Activated T-cell treated with anti-CD3 and anti-CD28 coated beads, Interleukin-2, amount 50 U/mL, for 72 hours (primary cell): ENCODE measurements around the gene SYTL2. TPM values are rescaled to one million over a fixed set of nuclear protein-coding genes. Genes with fewer than 3 reads are reported as not detected.

Source experiments
- ATAC-seq, 2 donors: fragments of 150-1000 bp; cut with Tn5 transposase; replicated peaks in 1 of 2; 2 replicates each; pipeline ENCODE4 v1.10.0; 2021; ENCODE audit warnings: moderate library complexity in 2 of 2, mild to moderate bottlenecking in 1 of 2
- DNase-seq, 2 donors: peaks; one replicate each; pipeline ENCODE4 v3.0.0; 2021 to 2022; ENCODE audit warnings: mixed read lengths in 1 of 2
- H3K27ac Mint-ChIP-seq: one replicate; pipeline ENCODE4 v1.8.0; 2022; ENCODE audit warnings: mild to moderate bottlenecking, moderate library complexity, mixed read lengths
- H3K27me3 Mint-ChIP-seq: one replicate; pipeline ENCODE4 v1.8.0; 2022; ENCODE audit warnings: low read depth, mixed read lengths
- H3K36me3 Mint-ChIP-seq, 2 donors: one replicate each; pipeline ENCODE4 v1.8.0; 2022; ENCODE audit warnings: mixed read lengths in 2 of 2, mild to moderate bottlenecking in 1 of 2; ENCODE audit not compliant: insufficient read depth in 2 of 2
- H3K4me1 Mint-ChIP-seq: one replicate; pipeline ENCODE4 v1.8.0; 2022; ENCODE audit warnings: low read depth, mixed read lengths
- H3K4me3 Mint-ChIP-seq, 2 donors: one replicate each; pipeline ENCODE4 v1.8.0; 2022; ENCODE audit warnings: mild to moderate bottlenecking in 2 of 2, mixed read lengths in 2 of 2, moderate library complexity in 2 of 2
- H3K9me3 Mint-ChIP-seq, 2 donors: one replicate each; pipeline ENCODE4 v1.8.0; 2022; ENCODE audit warnings: mixed read lengths in 2 of 2
- total RNA-seq, 2 donors: library from RNA; stranded (reverse); gene quantifications; one replicate each; pipeline ENCODE4 v1.2.3, GENCODE V29; 2022

The SYTL2 gene
- total RNA-seq, 2 donors from 2014 or later = 34.4 to 40.1 TPM

DNA sequence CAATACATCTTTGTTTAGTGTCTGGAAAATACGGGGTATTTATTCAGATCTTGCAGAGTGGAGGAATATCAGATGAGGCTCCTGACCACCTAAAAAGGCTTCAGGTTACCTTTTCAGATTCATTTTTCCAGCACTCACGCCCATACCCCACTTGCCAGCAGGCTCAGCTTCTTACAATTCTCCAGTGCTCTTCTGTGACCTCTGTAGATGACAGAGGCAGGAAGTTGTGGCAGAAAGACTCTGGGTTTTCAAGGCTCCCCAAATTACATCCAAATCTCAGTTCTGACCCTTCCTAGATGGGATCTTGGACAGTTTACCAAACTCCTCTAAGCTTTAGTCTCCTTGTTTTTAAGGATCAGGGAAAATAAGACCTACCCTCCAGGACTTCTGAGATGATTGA, 61.1 kb downstream of the SYTL2 start:
- Mint-ChIP-seq H3K4me1 (peaks cover 89% of the 10 kb centered on the region), H3K4me3 (peak overlapping the region; percentile 40 to 91), H3K27me3 (no peaks in the 10 kb centered on the region), H3K9me3 (no peaks in the 10 kb centered on the region), H3K36me3 (peaks cover 6 to 8% of the 10 kb centered on the region in 2 donors), H3K27ac (peak overlapping the region; percentile 52)
- ATAC-seq = no peak
- DNase-seq = peak in 1 of 2 donors; percentile 21

DNA sequence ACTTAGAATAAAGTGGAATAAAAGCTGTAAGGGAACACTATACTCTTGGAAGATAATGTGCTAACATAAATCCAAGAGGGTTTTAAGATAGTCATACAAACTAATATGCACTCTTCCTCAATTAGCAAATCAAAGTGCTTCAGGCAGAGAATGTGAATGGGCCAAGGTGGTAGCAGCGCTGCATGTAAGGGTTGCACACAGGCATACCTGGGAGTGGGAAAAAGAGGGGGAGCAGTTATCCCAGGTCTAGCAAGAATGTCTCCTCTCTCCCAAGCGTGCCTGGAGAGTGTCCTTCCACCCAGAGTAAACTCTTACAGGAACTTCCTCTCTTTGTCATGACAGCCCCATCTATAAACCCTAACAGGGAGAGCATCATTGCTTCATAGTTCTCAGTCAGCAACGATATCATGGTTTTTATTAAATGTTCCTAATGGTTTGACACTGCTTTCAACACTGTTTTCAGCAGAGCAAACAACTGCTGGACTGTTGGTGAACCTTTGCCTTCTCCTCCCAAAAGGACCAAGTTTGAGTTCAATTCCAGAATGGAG, 61.6 kb downstream of the SYTL2 start:
- Mint-ChIP-seq H3K4me1 (peaks cover 83% of the 10 kb centered on the region), H3K9me3 (no peaks in the 10 kb centered on the region), H3K36me3 (peaks cover 6 to 8% of the 10 kb centered on the region in 2 donors), H3K27me3 (no peaks in the 10 kb centered on the region), H3K4me3 (peak overlapping the region; percentile 40 to 91), H3K27ac (peak overlapping the region; percentile 32)
- DNase-seq (no peak), ATAC-seq (no peak)

DNA sequence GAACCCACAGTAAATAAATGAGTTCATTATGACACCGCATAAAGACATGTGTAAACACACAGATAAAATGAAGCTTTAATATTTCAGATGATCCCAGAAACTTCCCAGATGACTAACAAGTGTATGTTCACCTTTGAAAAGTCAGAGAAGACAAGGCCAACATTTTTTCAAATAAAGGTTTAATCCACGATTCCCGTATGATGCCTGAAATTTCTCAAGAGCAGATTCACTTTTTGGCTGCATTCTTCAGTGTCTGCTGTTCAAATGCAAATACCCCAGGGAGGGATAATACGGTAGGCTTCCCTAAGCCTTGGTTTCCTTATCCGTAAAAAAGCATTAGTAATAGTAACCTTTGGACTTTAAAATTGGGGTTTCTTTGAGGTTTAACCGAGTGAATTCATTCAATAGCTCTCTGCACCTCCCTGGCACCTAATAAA, 62.5 kb downstream of the SYTL2 start:
- Mint-ChIP-seq H3K9me3 (no peaks in the 10 kb centered on the region), H3K4me3 (peak overlapping the region in 1 of 2 donors; percentile 91), H3K27me3 (no peaks in the 10 kb centered on the region), H3K4me1 (peaks cover 80% of the 10 kb centered on the region), H3K27ac (no peak overlapping the region), H3K36me3 (peaks cover 5 to 8% of the 10 kb centered on the region in 2 donors)
- no peak for ATAC-seq
- no peak for DNase-seq

DNA sequence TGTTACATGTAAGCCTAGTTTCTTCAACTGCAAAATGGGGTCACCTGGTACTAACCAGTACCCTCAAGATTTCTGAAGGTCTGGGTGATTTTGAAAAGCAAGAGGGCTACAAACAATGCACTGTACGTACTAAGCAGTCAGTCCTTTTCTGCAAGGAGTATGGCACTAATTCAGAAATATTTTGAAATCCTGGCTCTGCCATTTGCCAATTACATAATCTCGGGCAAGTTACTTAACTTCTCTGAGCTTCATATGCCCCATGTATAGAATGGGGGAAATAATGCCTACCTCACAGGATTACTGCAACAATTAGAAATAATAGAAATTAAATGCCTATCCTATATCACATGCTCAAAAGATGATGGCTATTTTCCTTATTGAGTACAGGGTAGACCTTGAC, 64.3 kb downstream of the SYTL2 start:
- no peak for DNase-seq
- peaks cover 3 to 4% of the 10 kb centered on the region in 2 donors for H3K36me3 Mint-ChIP-seq
- no peaks in the 10 kb centered on the region for H3K27me3 Mint-ChIP-seq
- ATAC-seq = no peak
- no peaks in the 10 kb centered on the region for H3K9me3 Mint-ChIP-seq
- H3K27ac Mint-ChIP-seq = no peak overlapping the region
- peaks cover 71% of the 10 kb centered on the region for H3K4me1 Mint-ChIP-seq
- no peak overlapping the region for H3K4me3 Mint-ChIP-seq

DNA sequence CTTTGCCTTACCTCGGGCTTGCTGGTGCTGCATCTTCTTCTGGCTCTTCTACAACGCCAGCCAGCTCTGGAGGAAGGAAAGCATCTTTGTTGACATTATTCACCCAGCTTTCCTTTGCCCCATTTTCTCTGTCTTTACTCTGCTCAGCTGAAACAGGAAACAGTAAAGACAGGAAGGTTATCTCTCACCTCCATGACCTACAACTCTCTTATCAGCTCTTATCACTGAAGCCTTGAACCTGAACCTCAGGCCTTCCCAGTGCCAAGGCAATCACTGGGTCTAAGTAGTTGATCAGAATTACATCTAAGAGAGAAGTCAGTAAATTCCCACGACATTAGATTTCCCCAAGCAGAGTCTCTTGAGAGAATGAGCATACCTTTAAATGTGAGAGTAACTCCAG, 65.3 kb downstream of the SYTL2 start:
- Mint-ChIP-seq H3K36me3 (peaks cover 3 to 4% of the 10 kb centered on the region in 2 donors), H3K4me3 (no peak overlapping the region)

DNA sequence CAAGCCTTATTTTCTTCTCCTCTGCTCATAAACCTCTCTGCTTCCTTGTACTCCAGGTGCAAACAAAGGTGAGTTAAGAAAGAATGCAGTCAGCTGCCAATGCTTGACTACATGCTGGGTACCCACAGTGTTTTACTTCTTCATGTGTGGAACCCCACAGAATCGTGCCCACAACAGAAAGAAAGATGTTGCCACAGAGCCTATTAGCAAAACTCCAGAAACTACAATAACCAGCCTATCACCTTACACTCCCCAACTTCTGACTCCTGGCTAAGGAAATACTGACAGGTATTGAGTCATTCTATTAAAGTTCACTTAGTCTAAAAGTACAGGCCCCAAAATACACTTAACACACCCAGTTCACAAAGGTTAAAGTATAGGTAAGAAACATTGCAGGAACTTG, 68.1 kb downstream of the SYTL2 start:
- H3K36me3 Mint-ChIP-seq = peaks cover 3 to 5% of the 10 kb centered on the region in 2 donors
- peak overlapping the region in 1 of 2 donors; percentile 2 for H3K4me3 Mint-ChIP-seq
- H3K27ac Mint-ChIP-seq = peak overlapping the region; percentile 71
- H3K9me3 Mint-ChIP-seq = no peaks in the 10 kb centered on the region
- H3K27me3 Mint-ChIP-seq = no peaks in the 10 kb centered on the region
- peaks cover 53% of the 10 kb centered on the region for H3K4me1 Mint-ChIP-seq
- DNase-seq (no peak), ATAC-seq (peak; percentile 57 to 63)

More for the DNA sequence above, 65.3 kb downstream of the SYTL2 start:
- ATAC-seq = no peak
- Mint-ChIP-seq H3K9me3 (no peaks in the 10 kb centered on the region), H3K27ac (peak overlapping the region; percentile 47), H3K4me1 (peaks cover 66% of the 10 kb centered on the region), H3K27me3 (no peaks in the 10 kb centered on the region)
- no peak for DNase-seq

DNA sequence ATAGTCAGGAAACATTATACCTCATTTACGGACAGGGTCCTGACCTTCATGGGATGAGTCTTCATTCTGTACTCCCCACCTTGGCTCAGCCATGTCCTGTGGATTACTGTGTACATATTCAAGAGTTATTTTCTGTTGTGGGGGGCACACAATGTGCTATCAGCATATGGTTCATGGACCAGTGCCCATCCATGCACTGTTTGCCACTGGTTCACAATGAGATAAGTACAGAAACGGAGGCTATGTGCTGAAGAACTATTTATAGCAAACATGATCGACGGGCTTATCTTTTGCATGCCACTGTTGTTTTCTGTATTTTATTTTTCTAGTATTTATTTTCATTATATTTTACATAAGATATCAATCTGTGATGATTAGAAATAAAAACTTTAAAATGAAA, 68.6 kb downstream of the SYTL2 start:
- H3K4me3 Mint-ChIP-seq = no peak overlapping the region
- DNase-seq = no peak
- peaks cover 53% of the 10 kb centered on the region for H3K4me1 Mint-ChIP-seq

DNA sequence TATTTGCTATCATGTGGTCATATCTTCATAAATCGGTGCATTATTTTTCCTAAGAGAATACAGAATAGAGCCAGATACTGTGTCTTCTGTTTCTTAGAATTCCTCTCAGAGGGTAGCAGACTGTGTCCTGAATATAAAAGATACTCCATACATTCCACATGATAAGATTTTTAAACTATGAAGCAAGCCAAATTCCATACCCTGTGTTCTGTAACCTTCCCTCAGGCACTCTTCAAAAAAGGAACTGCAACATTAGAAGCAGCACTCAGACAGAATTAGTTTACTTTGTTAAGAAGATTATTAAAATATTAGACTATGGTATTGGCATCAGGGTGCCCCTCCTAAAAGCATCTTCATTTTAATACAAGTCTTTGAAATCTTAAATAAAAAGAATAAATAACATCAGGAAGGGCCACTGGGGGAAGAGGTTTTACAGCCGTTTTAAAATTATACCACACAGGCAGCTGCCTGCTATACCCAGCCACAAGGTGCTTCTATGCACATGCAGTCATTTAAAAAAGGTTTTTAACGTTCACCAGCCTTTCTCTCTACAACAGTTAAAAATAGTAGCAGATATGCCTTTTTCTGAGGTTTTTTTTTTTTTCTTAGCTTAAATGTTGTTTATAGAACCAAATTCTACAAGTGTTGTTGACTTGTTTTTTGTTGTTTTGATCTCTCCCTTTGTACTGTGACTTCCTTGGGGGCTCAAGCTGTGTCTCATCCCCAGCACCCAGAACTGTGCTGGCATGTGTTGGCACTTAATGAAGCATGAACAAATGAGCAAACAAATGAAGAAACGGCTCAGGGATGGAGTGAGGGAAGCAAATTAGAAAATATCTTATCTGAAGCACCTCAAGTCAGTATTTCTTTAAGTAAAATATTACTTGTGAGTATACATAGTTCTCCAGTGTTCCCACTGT, 70.2 kb downstream of the SYTL2 start:
- DNase-seq (no peak), ATAC-seq (peak in 1 of 2 donors; percentile 7)
- Mint-ChIP-seq H3K36me3 (peaks cover 3 to 5% of the 10 kb centered on the region in 2 donors), H3K4me1 (peaks cover 46% of the 10 kb centered on the region), H3K9me3 (no peaks in the 10 kb centered on the region), H3K27ac (no peak overlapping the region), H3K4me3 (no peak overlapping the region), H3K27me3 (no peaks in the 10 kb centered on the region)

More for the DNA sequence above, 68.6 kb downstream of the SYTL2 start:
- Mint-ChIP-seq H3K27ac (no peak overlapping the region), H3K27me3 (no peaks in the 10 kb centered on the region), H3K9me3 (no peaks in the 10 kb centered on the region), H3K36me3 (peaks cover 3 to 5% of the 10 kb centered on the region in 2 donors)
- no peak for ATAC-seq

DNA sequence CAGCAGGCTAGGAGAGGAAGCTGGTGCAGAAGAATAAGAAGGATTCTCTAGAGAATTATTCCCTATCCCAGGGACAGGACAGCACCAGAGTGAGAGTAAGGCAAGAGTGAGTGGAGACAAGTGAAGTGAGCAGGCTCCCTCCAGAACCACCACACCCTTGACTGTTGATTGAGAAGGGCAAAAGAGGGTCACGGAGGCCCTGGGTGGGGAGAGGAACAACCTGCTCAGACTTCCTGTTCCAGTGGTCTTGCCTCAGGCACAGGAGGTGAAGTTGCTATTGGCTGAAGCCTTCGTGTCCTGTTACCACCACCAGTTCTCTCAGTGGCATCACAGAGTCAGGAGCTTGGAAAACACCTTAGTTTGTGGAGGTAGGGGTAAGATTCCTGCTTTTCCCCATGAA, 73.2 kb downstream of the SYTL2 start:
- Mint-ChIP-seq H3K36me3 (peaks cover 0 to 1% of the 10 kb centered on the region in 2 donors), H3K27me3 (no peaks in the 10 kb centered on the region), H3K9me3 (no peaks in the 10 kb centered on the region), H3K27ac (peak overlapping the region; percentile 38), H3K4me1 (peaks cover 29% of the 10 kb centered on the region), H3K4me3 (peak overlapping the region in 1 of 2 donors; percentile 58)
- DNase-seq = no peak
- ATAC-seq = peak; percentile 40 to 61

DNA sequence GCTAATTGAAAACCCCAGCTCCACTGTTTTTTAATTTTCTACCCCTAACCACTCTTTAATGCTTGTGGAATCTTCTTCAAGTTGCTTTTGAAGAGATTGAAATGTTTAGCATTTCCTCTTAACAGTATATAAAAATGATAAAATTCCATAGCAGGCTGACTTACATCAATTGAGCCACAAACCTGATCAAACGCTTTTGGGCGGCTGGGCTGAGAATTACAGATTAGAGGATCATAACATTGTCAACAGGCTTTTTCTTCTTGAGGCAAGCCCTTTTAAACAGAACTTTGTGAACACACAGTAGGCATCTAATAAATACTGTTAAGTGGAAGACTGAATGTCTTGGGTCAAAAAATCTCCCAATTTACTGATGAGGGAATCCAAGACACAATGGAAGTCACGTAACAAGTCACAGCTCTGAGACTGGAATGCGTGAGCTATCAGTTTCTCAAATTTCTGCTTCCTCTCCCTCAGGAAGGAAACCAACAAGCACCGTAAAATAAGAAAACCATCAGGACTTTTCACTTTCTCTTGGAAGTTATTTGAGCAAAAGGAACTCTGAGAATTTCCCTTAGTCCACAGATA, 75.0 kb downstream of the SYTL2 start:
- Mint-ChIP-seq H3K4me3 (no peak overlapping the region), H3K9me3 (no peaks in the 10 kb centered on the region), H3K27ac (no peak overlapping the region), H3K36me3 (peaks cover 0 to 1% of the 10 kb centered on the region in 2 donors), H3K4me1 (peaks cover 23% of the 10 kb centered on the region), H3K27me3 (no peaks in the 10 kb centered on the region)
- no peak for DNase-seq
- ATAC-seq = no peak

DNA sequence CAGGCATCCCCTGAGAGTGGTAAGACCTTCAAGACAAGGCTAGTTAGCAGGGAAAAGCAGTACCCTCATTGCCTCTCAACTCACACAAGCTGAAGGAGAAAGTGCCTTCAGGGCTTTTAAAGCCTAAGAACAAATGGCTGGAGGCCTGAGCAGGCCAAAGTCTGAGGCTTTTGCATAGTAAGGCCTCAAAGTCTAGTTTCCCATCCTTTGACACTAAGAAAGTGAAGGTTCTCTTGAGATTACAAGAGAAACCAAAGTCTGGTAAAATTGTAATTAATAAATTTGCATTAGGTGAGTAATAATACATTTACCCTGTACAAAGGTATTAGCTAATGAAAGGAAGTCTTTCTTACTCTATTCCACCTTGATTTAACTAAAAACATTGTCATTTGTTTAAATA, 78.0 kb downstream of the SYTL2 start:
- ATAC-seq = no peak
- no peak for DNase-seq
- no peaks in the 10 kb centered on the region for H3K27me3 Mint-ChIP-seq
- H3K27ac Mint-ChIP-seq = no peak overlapping the region
- H3K9me3 Mint-ChIP-seq = no peaks in the 10 kb centered on the region
- no peaks in the 10 kb centered on the region for H3K36me3 Mint-ChIP-seq
- peaks cover 7% of the 10 kb centered on the region for H3K4me1 Mint-ChIP-seq
- H3K4me3 Mint-ChIP-seq = no peak overlapping the region

DNA sequence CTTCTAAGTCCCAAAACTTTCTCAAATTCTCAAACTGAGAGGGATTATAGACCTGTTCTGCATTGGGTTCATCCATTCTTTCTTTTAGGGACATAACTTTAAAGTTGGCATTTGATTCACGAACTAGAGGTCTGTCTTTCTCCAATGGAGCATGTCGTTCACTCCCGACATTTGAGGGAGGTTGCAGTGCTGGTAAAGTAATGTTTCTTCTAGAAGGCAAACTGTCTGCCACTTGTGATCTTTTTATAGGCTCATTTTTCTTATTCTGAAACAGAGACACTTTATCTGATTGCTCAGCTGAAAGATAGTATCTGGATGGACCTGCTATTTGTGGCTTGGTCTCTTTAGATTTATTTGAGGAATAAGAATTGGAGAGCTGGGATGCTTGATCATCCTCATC, 84.6 kb downstream of the SYTL2 start:
- Mint-ChIP-seq H3K27me3 (no peaks in the 10 kb centered on the region), H3K27ac (no peak overlapping the region), H3K36me3 (peaks cover 0 to 3% of the 10 kb centered on the region in 2 donors), H3K4me1 (peaks cover 6% of the 10 kb centered on the region), H3K9me3 (no peaks in the 10 kb centered on the region), H3K4me3 (no peak overlapping the region)
- no peak for DNase-seq
- no peak for ATAC-seq
